NOMO-1 treated with DMSO at 0.1 percent for 48 hours (cell line): ENCODE results near the gene HECW1.
"Not testable (repeated sequence)": the region's sequence is repeated elsewhere in the genome, so short reads cannot be mapped to it uniquely, and the experiment has no call there.

Experiments used
- DNase-seq: peaks from one replicate; lab custom pipeline; 2025; ENCODE audit not compliant: unreplicated experiment; lab: John Stamatoyannopoulos, UW

Gene HECW1

DNA sequence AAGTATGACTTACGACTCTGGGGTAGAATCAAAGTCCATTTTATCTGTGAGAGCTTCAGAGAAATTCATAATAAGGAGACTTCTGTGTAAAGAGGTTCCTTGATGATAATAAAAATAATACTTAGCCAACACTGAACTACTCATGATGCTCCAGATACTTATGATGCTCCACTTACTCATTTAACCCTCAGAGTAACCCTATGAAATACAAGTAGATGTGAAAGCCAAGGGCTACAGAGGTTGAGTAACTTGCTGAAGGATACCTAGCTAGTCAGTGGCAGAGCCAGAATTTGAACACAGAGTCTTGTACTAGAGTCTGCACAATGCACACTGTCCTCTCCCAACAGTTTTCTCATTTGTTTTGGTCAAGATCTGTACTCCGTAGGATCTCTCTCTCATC is 89.5 kb downstream of the HECW1 start:
- DNase-seq = no peak

DNA sequence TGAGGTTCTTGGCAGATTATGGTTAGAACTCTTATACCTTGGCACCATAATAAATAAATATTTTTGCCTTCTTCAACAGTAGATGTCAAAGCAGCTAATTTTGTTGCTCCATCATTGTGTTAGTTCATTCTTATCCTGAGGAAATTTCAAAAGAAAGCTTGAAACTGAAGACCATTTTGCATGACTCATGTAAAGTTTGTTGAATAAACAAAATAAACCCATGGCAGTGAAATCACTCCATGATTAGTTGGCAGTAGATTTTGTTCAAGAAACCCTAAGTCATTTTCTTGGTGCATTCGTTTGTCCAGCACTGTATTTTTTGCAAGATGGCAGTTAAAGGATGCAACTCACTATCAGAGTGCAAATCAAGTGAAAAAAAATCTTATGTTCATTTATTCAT is 91.6 kb downstream of the HECW1 start:
- no peak for DNase-seq

DNA sequence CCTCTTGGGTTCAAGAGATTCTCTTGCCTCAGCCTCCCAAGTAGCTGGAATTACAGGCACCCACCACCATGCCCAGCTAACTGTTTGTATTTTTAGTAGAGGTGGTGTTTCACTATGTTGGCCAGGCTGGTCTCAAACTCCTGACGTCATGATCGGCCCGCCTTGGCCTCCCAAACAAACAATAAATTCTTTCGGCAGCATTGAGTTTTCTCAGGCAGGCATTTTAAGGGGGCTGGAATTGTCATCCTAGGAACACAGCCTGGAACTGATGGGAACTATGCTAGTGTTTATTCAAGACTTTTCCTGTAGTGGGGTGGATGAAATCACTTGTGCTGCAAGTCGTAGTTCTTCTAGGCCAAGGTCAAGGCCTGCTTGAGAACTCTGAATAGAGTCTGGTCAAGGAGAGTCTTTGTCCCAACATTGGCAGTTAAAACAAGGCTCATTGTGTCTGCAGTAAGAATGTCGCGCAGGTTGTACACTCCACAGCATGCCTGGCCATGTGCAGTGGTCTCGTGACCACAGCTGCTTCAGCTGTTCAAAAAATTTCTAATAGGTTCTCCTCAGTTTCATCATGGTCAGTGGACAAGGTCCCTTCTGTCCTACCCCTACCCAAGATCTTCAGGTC is 92.8 kb downstream of the HECW1 start:
- DNase-seq = no peak

DNA sequence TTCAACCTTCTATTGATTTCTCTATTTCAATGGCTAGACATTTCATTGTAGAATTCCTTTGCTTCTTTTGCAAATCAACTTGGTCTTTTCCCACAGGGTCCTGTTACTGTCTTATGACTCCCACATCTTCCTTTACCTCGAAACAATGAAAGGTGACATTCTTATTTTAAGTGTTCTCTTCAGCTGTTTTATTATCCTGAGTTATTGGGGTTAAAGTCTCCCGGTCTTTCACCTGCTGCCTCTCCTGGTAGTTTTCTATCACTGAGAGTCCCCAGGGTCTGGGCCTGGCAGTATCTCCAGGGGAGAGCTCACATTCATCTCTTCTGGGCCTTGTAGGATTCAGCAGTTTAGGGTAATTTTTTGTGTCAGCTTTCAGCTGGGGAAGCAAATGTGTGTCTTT is 95.8 kb downstream of the HECW1 start:
- no peak for DNase-seq

DNA sequence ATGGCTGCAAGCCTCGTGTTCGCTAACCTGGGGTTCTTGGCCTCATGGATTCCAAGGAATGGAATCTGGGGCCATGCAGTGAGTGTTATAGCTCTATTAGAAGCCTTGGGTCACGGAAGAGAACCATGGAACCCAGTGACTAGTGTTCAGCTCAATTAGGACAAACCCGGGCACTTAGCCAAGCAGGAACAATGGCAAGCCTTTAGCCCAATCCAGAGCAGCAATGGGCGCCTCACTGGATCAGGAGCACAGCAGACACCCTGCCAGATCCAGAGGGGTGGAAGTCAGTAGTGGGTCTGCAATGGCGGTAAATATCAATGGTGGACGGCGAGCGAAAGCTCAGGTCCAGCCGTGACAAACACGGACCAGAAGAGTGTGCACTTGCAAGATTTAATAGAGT is 98.1 kb downstream of the HECW1 start:
- not testable (repeated sequence) for DNase-seq

DNA sequence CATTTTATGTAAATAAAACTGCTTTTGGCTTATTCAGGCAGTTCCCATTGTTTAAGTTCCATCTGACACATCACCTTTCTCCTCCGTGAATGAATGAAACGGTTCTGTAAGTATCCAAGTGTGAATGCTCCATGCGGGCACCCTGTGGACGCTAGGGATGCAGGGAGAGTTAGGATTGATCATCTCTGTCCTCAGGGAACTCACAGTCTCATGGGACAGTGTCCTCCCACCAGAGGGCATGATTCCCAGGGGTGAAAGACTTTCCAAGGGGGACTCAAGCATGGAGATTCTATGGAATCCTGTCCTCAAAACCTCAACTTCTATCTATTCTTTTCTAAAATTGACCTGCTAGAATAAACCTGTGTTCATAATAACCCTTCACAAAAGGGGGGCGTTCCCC is 98.8 kb downstream of the HECW1 start:
- DNase-seq = no peak

DNA sequence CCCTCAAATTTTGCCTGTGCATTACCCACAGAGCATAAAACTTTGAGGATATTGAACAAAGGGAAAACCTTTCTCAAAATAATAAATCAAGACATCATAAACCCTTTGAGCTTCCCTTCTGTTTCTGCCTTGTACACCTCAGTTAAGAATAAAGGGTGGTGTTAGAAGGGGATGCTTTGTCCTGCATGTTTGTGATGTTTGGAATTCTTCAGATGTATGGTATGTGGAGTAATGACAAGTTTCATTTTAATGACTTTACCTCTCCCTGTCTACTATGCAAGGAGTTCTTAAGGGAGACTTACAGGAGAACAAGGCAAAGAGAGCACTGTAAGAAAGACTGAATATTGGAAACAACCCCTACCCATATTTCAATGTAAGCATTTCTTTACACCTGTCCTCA is 99.2 kb downstream of the HECW1 start:
- DNase-seq = no peak

DNA sequence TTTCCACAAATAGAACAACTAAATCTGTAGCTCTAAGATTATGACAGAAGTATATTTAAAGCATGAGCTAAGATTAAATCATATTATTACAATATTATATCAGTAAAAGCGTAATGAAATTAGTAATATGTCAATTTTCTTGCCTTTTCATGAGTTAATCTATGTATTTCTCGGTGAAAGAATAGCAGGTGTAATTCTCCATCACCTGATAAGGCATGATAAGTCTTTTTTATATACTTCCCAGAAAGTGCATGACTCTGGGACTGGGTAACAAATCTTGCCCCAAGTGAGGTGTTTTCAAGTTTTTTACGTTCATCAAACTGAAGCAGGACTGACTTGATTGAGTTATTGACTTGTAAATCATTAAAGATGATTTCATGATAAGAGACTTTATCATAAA is 100.5 kb downstream of the HECW1 start:
- DNase-seq = no peak

DNA sequence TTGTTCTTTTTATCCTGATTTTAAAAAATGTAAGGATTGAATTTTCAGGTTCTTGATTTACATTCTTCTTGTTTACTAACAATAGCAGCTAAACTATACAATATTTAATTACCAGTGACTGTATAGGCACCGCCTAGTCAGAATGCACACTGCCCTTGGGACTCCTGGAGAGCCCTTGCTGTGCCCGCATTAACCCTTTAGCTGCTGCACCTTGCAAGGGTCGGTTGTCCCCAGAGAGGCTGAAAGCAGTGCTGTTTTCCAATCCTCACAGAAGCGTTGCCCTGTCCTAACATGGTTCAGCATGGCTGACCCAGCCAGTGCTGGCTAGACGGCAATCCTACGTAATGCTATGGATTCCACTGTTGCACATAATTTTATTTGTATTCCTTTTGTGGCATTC is 102.6 kb downstream of the HECW1 start:
- DNase-seq = no peak

DNA sequence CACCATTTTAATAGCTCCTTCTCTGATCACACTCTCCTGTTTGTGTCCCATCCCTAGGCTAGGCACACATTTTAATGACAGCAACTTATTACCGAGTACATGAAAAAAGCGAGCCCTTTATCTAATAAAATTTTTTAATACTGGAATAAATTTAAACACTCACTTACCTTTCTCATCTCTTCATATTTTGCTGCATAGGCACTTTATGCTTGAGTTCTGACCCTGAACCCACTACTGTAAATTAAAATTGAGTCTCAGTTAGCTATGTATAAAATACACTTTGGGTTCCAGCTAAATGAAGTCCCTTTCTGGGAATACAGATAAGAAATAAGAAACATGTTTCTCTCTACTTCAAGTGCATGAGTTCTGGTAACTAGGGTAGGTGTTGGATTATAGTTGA is 104.6 kb downstream of the HECW1 start:
- DNase-seq = no peak

DNA sequence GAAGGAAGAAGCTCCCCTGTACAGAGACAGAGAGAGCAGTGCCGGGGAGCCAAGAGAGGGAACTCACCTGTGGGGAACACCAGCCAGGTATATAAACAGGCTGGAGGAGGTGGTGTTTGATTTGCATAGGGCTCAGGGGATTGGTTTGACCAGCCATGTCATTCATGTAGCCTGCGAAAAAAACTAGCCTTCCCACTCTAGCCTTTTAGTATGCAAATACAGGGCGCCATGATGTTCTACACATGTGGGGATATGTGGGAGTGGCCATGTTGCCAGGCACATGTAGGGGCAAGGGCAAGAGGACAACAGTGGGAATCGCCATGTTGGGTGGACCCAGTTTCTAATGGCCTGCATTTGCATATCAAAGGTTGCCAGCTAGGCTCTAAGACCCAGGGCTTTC is 106.5 kb downstream of the HECW1 start:
- not testable (repeated sequence) for DNase-seq

DNA sequence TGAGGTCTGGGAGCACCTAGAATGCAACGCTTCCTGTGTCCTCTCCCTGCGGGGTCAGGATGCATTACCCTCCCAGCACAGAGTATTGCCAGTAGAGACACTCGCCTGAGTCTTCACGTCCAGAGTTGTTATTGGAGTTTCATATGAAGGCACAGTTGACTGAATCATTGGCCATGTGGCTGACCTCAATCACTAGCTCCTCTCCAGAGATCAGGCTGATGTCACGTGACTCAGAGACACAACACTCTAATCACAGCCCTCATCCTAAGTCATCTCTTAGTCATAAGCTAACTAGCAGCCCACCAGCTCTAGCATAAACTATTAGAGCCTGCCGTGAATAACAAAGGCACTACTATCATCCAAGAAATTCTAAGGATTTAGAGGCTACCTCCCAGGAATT is 107.8 kb downstream of the HECW1 start:
- DNase-seq = no peak

DNA sequence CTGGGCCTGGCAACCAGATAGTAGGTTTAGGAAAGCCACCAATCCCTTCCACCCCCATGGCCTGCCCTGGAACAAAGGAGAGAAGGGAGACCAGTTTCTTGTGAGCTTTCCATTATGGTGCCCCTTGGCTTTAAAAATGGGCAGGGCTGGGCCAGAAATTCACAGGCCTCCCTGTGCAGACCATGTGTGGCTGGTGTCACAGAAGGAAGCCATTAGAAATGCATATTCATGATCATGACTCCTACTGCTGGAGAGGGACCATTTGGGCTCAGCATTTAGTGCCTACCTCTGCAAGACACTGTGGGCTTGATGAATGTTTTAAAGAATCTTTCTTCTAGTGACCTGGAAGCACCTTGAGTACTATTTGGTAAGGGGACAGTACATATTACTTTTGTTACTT is 108.3 kb downstream of the HECW1 start:
- no peak for DNase-seq

DNA sequence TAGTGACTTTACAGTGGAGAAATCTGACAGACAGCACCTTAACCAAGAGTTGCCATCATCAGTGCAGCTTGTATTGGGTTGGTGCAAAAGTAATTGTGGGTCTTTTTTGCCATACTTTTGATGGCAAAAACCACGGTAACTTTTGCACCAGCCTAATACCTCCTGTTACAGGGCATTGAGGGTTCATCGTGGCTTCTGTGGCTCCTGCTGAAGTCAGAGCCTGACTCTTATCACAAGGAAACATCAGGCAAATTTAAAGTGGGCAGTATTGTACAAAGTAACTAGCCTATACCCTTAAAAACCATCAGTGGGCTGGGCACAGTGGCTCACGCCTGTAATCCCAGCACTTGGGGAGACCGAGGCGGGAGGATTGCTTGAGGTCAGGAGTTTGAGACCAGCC is 117.4 kb downstream of the HECW1 start:
- DNase-seq = no peak

DNA sequence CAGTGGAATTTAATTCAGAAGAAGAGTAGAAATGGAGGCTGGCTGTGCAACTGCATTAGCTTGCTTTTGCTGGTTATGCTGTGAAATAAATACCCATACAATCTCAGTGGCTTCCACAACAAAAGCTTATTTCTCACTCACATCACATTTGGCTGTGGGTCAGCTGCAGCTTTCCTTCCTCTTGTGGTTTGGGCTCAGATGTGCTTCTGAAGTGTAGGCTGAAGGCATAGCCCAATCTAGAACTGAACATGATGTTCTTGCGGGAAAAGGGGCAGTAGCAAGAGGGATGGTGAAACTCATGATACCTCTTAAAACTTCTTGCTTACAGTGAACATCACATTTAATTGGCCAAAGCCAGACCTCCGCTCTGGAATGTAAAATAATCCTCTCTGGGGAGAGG is 119.9 kb downstream of the HECW1 start:
- no peak for DNase-seq

DNA sequence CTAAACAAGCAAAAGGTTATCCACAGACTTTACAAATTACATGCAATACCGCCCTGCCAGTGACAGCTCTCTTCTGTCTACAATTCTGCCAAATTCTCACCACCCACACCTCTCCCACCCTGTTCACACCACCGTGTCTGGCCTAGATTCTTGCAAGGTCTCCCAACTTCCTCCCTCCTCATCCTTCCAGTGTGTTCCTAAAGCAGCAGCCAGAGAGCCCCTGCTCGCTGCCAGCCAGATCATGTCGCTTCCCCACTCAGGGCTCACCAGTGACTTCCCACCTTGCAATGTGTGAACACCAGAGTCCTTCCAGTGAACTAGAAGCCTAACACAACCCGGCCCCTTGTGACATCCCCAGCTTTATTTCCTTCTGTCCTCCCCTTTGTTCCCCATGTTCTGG is 121.6 kb downstream of the HECW1 start:
- DNase-seq = no peak

DNA sequence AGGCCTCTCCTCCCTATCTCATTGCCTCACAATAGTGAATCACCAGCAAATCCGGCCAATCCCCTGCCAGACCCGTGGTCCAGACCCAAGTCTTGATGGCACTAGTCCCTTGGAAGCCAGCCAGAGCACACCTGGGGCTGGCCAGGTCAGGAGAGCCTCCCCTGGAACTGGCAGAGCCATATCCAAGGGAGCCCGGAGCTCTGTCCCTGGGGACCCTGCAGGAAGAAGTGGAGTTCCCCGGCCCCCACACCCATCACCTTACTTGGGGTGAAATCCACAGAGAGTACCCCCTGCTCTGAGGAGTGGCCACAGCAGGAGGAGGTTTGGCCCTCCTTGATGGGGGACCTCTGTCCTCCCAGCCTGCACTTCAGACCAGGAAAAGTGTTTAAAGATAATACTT is 122.5 kb downstream of the HECW1 start:
- no peak for DNase-seq

DNA sequence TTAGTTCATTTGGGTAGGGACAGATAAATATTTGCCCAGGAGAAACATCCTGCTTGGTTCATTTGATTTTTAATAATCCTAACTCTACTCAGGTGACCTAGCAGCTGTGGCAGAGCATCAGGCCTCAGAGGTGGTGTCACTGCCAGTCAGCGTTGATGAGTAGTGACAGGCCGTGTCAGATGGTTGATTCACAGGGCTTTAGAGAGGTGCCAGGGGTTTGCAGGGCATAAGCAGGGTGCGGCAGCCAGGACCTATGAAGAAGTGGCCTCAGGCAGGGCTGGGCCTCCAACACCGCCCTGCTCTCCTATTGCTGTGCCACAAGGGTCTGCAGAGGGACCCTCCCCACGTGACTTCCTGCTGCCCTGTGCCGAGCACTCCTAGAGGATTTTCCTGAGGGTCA is 128.1 kb downstream of the HECW1 start:
- DNase-seq = no peak

DNA sequence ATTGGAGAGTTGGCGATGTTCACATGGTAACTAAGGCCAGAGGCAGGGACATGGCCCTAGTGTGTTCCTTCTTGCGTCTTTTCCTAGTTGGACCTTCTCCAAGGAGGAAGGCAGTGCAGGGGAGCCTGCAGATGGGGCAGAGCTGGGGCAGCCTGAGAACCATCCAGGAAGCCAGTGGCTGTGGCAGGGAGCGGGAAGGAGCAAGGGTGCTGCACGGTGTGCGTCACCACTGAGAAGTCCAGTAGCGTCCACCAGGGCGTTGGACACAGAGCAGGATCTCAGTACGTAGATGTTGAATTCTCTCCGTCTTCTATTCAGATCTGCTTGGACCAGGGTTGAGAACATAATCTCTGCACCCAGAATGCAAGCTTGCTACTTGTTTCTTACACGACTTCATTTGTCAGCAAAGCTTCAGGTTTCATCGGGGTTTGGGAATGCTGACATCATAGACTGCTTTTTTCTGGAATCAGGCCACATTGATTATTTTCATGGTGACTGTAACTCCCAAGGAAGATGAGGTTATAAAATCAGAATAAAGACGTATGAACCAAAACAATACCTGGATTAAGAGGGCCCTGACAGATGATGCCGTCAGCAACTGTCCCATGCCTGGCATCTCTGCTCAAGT is 130.3 kb downstream of the HECW1 start:
- no peak for DNase-seq

DNA sequence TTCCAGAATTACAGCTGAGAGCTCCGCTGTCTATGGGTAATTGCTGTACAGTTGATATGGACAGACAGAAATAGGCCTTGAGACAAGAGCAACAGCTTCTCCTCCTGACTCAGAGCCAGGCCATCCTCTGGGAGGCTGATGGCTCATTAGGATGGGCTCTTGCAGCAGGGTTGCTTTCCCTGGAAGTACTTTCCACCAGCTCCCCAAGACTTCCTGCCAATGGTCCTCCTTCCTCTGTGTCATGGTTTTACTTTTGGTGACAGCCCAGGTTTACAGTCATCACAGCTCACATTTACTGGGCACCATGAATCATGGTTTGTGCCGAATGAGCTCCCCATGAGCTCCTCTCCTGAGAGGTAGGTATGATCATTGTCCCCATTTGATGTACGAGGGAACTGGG is 131.8 kb downstream of the HECW1 start:
- DNase-seq = no peak

DNA sequence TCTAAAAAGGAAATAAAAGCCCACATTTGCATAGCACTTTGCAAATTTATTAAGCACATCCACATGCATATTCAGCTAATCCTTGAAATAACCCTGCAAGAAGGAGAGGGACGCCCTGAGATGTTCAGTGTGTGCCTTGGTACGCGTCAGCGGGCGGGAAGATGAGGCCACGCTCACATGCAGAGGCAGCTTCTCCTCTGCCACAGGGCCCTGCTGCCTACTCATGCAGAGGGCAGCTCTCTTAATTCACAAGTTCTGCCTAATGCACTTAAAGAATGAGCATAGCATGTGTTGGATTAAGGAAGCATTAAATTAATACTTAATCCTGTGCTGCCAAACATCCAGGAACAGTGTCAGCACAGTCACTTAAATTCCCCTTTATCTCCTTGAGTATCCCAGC is 132.3 kb downstream of the HECW1 start:
- DNase-seq = no peak

DNA sequence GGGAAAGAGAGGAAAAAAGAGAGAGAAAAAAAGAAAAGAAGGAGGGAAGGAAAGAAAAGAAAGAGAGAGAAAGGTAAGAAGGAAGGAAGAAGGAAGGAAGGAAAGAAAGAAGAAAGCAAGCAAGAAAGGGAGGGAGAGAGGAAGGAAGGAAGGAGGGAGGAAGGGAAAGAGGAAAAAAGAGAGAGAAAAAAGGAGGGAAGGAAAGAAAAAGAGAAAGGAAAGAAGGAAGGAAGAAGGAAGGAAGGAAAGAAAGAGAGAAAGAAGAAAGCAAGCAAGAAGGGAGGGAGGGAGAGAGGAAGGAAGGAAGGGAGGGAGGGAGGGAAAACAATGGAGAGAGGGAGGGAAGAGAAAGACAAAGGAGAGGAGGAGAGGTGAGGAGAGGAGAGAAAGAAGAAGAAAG is 135.3 kb downstream of the HECW1 start:
- no peak for DNase-seq

DNA sequence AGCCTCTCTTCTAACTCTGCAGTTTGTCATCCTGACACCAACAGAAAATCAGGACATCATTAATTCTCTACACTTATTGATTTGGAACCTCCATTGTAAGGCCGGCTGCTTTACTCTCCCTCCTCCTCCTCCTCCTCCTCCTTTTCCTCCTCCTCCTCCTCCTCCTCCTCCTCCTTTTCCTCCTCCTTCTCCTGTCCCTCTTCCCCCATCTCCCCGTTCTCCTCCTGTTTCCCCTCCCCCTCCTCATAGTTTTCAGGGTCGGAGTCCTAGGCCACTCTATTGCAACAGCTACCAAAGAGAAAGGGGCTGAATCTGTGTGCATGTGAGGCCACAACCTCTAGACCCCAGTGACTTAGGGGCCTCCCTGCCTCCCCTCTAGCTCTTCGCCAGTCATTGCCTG is 136.1 kb downstream of the HECW1 start:
- DNase-seq = no peak
